Measurements from ENCODE around the gene OSBPL5. TPM values are rescaled to one million over a fixed set of nuclear protein-coding genes. Genes with fewer than 3 reads are reported as not detected.

The OSBPL5 gene
- total and polyA plus RNA-seq, 5 donors: 10.3 to 19.1 (median 15.2) TPM

DNA sequence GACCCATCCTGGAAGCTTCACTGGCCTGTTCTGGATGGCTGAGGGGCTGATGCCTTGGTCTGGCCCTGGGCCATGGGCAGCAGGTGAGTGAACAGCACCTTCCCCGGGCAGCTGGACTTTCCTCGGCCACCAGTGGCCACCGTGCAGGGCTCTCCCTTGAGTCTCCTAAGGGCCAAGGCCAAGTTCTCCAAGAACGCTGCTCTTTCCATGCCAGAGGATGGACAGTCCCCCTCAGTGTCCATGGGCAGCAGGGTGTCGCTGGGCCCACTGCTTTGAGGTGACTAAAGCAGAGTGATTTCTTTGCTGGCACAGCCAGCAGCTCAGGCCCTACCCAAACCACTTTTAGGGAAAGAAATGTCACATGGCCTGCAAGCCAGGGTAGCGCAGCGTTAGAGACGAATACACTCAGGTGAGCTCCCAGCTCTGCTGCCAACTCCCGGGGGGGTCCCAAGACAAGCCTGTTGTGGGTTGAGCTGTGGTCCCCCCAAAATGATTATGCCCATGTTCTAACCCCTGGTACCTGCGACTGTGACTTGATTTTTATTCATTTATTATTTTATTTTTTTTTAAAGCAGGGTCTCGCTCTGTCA is 104.6 kb downstream of the OSBPL5 start:
- Histone ChIP-seq H3K27me3 (ENCODE audit: control insufficient read depth, insufficient read depth) (no peaks in the 10 kb centered on the region), H3K4me1 (ENCODE audit: control insufficient read depth, insufficient read depth, low read length) (peaks cover 3% of the 10 kb centered on the region), H3K27ac (ENCODE audit: low read length) (no peak overlapping the region), H3K4me3 (ENCODE audit: low read length) (no peak overlapping the region), H3K9me3 (ENCODE audit: control insufficient read depth, low read length) (no peaks in the 10 kb centered on the region)
- DNase-seq (peak in 1 of 3 donors; percentile 43), ATAC-seq (no peak)
- 91% methylated on average over 11 of the region's 11 CpGs for WGBS
- intact Hi-C loops (cut with DNase I): no loop called here

- peak in 1 of 2 donors; percentile 38 for ATAC-seq
- H3K4me1 ChIP-seq (ENCODE audit: control insufficient read depth, insufficient read depth, low read length): peaks cover 3% of the 10 kb centered on the region
- H3K9me3 ChIP-seq (ENCODE audit: control insufficient read depth, low read length): no peaks in the 10 kb centered on the region
- no peak overlapping the region for H3K27ac ChIP-seq (ENCODE audit: low read length)
- no peaks in the 10 kb centered on the region for H3K27me3 ChIP-seq (ENCODE audit: control insufficient read depth, insufficient read depth)
- intact Hi-C loops (cut with DNase I): no loop called here
- H3K4me3 ChIP-seq (ENCODE audit: low read length): no peak overlapping the region
- DNase-seq: peak; percentile 38 to 60 (median 52)
- 76% methylated on average over 13 of the region's 13 CpGs for WGBS
Measured at GRCh38 chr11:3058753-3059664, 106.1 kb downstream of the OSBPL5 start.

DNA sequence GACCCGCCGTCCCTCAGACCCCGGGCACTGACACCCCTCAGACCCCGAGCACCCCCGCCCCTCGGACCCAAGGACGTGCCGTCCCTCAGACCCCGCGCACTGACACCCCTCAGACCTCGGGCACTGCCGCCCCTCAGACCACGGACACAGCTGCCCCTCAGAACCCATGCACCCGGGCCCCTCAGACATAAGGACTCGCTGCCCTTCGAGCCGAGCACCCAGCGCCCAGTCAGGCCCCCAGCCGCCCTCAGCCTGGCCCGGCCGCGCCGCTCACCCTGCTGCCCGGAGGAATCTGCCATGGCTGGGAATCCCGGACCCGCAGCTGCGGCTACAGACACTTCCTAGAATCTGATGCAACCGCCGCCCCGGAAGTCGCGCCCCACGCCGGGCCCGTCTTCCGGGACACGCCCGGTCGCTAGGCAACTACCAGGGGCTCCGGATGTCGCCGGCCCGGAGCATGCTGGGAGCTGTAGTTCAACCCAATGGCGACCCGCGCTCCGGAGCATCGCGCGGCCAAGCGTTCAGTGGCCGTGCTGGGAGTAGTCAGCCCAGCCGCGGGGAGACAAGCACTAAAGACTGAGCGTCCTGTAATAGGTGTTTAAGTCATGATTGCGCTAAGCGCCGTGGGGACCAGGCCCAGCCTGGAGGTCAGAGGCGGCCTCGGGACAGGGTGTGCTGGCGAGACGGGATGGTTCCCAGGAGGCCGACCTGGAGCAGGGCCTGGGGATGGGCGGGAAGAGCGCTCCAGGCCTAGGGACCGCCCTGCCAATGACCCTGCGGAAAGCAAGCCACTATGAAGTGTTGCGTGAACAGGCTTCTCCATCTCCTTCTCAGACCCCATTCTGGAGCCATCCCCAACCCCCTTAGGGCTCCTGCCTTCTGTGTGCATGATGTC is 107.8 kb downstream of the OSBPL5 start, which contains the start of gene CARS1:
Gene CARS1, minus strand, starts transcription at position 355 of the 895 bp plus-strand sequence. Its CDS starts 56 bp downstream, at position 299.
- peak within 1 kb of the TSS; percentile 80 for H3K27ac ChIP-seq (ENCODE audit: low read length)
- ATAC-seq: peak; percentile 98
- no peaks in the 10 kb centered on the region for H3K9me3 ChIP-seq (ENCODE audit: control insufficient read depth, low read length)
- DNase-seq: peak; percentile 98 to 99 (median 98)
- intact Hi-C loops (cut with DNase I): no loop called here
- 2% methylated on average over 68 of the region's 68 CpGs for WGBS
- H3K27me3 ChIP-seq (ENCODE audit: control insufficient read depth, insufficient read depth): no peaks in the 10 kb centered on the region
- H3K4me3 ChIP-seq (ENCODE audit: low read length): peak within 1 kb of the TSS; percentile 83
- peaks cover 3% of the 10 kb centered on the region for H3K4me1 ChIP-seq (ENCODE audit: control insufficient read depth, insufficient read depth, low read length)

DNA sequence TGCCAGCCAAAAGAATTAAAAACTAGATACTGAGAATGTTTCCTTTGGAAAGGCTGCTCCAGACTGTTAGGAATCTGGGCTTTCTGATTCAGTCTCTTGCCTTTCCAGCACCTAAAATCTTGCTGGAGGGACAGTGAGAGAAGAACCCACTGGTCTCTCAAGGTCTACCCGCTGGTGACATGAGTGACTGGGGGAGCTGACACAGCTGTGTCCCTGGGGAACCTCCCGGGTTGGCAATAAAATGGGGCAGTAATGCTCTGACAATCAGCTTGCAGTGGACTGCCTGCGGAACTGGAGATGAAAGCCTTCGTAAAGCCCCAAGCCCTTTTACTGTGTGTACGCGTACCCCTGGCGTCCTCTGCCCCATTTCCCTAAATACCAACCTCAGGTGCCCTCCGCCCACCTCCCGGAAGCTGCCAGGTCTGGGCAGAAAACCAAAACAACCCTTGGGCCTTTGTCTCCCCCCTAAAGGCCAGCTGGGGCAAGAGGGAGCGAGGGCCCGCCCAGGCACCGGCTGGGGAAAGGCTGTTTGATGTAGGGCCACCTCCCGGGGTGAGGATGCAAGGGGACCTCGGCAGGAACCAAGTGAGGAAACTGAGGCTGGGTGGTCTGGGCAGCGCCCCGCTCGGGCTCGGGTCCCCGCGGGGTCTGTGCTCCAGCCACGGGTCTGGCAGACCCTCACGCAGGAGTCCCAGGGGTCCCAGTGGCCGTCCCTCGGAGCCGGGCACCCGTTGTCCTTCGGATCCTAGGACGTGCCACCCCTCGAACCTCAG is 108.6 kb downstream of the OSBPL5 start:
- WGBS: 4% methylated on average over 29 of the region's 29 CpGs
- Histone ChIP-seq H3K27ac (ENCODE audit: low read length) (peak overlapping the region; percentile 80), H3K27me3 (ENCODE audit: control insufficient read depth, insufficient read depth) (no peaks in the 10 kb centered on the region), H3K4me1 (ENCODE audit: control insufficient read depth, insufficient read depth, low read length) (peaks cover 5% of the 10 kb centered on the region), H3K4me3 (ENCODE audit: low read length) (peak overlapping the region; percentile 83), H3K9me3 (ENCODE audit: control insufficient read depth, low read length) (no peaks in the 10 kb centered on the region)
- peak in 1 of 2 donors; percentile 3 for ATAC-seq
- intact Hi-C loops (cut with DNase I): no loop called here
- no peak for DNase-seq

DNA sequence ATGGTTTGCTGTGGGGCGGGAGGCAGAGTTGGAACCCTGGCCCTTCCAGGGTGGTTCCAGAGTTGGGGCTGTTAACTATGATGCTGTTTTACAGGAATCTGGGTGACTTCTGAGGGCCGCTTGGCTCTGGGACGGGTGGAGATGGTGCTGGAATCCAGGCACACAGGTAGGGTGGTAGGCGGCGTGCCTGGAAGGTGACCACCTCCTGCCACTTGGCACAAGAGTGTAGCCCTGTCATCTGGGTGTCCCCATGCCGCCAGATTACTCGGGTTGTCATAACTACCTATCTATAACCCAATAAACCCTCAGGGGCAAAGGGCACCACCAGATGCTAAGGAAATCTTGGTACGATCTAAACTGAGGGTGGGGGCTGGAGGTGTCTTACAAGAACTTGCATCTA is 109.2 kb downstream of the OSBPL5 start:
- whole genome bisulfite sequencing: 90% methylated on average over 8 of the region's 8 CpGs
- Histone ChIP-seq H3K9me3 (ENCODE audit: control insufficient read depth, low read length) (no peaks in the 10 kb centered on the region), H3K27ac (ENCODE audit: low read length) (no peak overlapping the region), H3K4me1 (ENCODE audit: control insufficient read depth, insufficient read depth, low read length) (peaks cover 5% of the 10 kb centered on the region), H3K4me3 (ENCODE audit: low read length) (no peak overlapping the region), H3K27me3 (ENCODE audit: control insufficient read depth, insufficient read depth) (no peaks in the 10 kb centered on the region)
- intact Hi-C loops (cut with DNase I): no loop called here
- ATAC-seq (no peak), DNase-seq (no peak)

- 73% methylated on average over 11 of the region's 11 CpGs for WGBS
Measured at GRCh38 chr11:3052567-3052966, 112.5 kb downstream of the OSBPL5 start.

GRCh38 chr11:3052109-3052479 is 113.0 kb downstream of the OSBPL5 start:
- H3K9me3 ChIP-seq (ENCODE audit: control insufficient read depth, low read length): no peaks in the 10 kb centered on the region
- ATAC-seq (no peak), DNase-seq (peak in 2 of 3 donors; percentile 30 to 37)
- no peaks in the 10 kb centered on the region for H3K27me3 ChIP-seq (ENCODE audit: control insufficient read depth, insufficient read depth)
- 45% methylated on average over 14 of the region's 14 CpGs for WGBS
- no peak overlapping the region for H3K27ac ChIP-seq (ENCODE audit: low read length)
- intact Hi-C loops (cut with DNase I): no loop called here
- H3K4me3 ChIP-seq (ENCODE audit: low read length): no peak overlapping the region
- H3K4me1 ChIP-seq (ENCODE audit: control insufficient read depth, insufficient read depth, low read length): peaks cover 8% of the 10 kb centered on the region

More at GRCh38 chr11:3052567-3052966, 112.5 kb downstream of the OSBPL5 start:
- Histone ChIP-seq H3K9me3 (ENCODE audit: control insufficient read depth, low read length) (no peaks in the 10 kb centered on the region), H3K27me3 (ENCODE audit: control insufficient read depth, insufficient read depth) (no peaks in the 10 kb centered on the region), H3K4me1 (ENCODE audit: control insufficient read depth, insufficient read depth, low read length) (peaks cover 8% of the 10 kb centered on the region), H3K4me3 (ENCODE audit: low read length) (no peak overlapping the region), H3K27ac (ENCODE audit: low read length) (no peak overlapping the region)
- DNase-seq: peak in 2 of 3 donors; percentile 4 to 47
- ATAC-seq: no peak
- intact Hi-C loops (cut with DNase I): no loop called here

DNA sequence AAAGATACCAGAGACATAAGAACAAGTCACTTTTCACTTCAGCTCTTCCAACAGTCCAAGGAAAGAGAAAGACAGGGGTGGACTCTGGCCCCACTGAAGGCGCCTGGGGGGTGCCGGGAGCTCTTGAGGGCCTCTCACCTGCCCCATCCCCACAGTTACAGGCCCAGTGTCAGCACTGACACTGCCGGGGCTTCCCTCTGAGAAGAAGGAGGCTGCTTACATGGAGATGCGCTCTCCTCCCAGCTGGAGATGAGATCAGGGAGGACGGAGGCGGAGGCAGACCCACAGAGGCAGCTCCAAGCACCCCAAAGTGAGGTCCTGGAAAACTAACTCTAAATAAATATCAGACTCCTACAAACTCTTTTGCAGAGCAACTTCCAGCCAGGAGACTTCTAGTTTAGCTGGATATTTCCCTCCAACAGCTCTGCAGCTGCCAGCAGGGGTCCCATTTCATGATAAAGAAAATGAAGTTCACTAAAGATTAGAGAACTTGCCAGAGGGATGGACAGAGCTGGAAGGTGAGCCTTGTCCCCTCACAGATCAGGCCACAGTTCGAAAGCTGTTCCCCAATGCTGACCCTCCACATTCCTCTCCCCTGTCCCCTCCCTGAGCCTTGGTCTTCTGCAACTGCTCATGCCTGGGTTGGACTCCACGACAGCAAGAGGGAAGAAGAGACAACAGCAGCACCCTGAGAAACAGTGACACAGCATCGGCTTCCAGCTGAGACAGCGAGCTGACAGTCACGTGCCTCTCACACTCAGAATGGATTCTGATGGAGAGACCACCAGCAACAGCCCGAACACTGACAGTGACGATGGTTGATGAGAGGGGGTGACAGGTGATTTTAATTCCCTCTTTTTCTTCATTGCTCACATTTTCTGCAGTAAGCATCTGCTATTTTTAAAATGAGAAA is 113.7 kb downstream of the OSBPL5 start:
- 75% methylated on average over 13 of the region's 13 CpGs for WGBS
- peaks cover 8% of the 10 kb centered on the region for H3K4me1 ChIP-seq (ENCODE audit: control insufficient read depth, insufficient read depth, low read length)
- no peak overlapping the region for H3K27ac ChIP-seq (ENCODE audit: low read length)
- intact Hi-C loops (cut with DNase I): no loop called here
- no peaks in the 10 kb centered on the region for H3K9me3 ChIP-seq (ENCODE audit: control insufficient read depth, low read length)
- no peaks in the 10 kb centered on the region for H3K27me3 ChIP-seq (ENCODE audit: control insufficient read depth, insufficient read depth)
- H3K4me3 ChIP-seq (ENCODE audit: low read length): no peak overlapping the region
- peak in 2 of 3 donors; percentile 13 to 35 for DNase-seq
- no peak for ATAC-seq

- intact Hi-C loops (cut with DNase I): no loop called here
Measured at GRCh38 chr11:3050386-3051195, 114.5 kb downstream of the OSBPL5 start.

More at GRCh38 chr11:3050386-3051195, 114.5 kb downstream of the OSBPL5 start:
- 93% methylated on average over 18 of the region's 18 CpGs for WGBS
- DNase-seq (peak in 1 of 3 donors; percentile 30), ATAC-seq (no peak)
- H3K4me1 ChIP-seq (ENCODE audit: control insufficient read depth, insufficient read depth, low read length): peaks cover 5% of the 10 kb centered on the region
- no peaks in the 10 kb centered on the region for H3K9me3 ChIP-seq (ENCODE audit: control insufficient read depth, low read length)
- H3K27me3 ChIP-seq (ENCODE audit: control insufficient read depth, insufficient read depth): no peaks in the 10 kb centered on the region
- no peak overlapping the region for H3K27ac ChIP-seq (ENCODE audit: low read length)
- H3K4me3 ChIP-seq (ENCODE audit: low read length): no peak overlapping the region

Measured in right cardiac atrium (tissue), 5 donors.